GM12875 (cell line): ENCODE results near the gene CCND3.
"Not testable (repeated sequence)": the region's sequence is repeated elsewhere in the genome, so short reads cannot be mapped to it uniquely, and the experiment has no call there.

Experiments
- H3K4me3 ChIP-seq: one replicate; pipeline ENCODE4 v1.5.1; 2011; ENCODE audit warnings: low read depth, low read length, control low read depth
- TF ChIP-seq, protein P1 (sequence below): IDR thresholded peaks from 2 replicates; pipeline ENCODE4 v1.5.1; 2011; ENCODE audit warnings: low read depth, mild to moderate bottlenecking, control low read depth, inconsistent platforms, low read length, moderate library complexity, borderline replicate concordance; ENCODE audit not compliant: insufficient read depth

CCND3 gene

DNA sequence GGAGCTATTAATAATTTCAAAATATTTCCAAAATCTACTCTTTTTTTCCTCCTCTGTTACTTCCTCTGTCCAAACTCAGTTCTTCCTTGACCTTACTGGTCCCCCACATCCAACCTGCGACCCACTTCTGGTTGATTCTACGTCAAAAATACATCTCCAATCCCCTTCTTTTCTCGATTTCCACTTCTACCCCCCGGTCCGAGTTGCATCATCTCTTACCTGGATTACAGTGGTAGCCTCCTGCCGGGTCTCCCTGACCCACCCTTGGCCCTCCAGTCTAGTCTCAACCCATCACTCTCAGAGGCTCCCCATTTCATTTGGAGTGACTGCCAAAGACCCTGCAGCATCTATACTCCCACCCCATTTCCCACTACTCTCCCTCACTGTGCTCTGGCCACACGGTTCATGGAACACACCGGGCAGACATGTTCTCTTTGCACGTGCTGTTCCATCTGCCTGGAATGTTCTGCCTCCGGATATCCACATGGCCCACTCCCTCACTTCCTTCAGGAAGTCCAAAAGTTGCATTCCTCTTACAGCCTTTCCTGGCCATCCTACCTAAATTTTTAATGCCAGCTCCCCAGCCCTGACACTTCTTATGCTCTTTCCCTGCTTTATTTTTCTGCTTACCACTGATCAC is 6.1 kb upstream of the CCND3 start:
- H3K4me3 ChIP-seq, result no peak overlapping the region
- TF ChIP-seq, protein P1, sequence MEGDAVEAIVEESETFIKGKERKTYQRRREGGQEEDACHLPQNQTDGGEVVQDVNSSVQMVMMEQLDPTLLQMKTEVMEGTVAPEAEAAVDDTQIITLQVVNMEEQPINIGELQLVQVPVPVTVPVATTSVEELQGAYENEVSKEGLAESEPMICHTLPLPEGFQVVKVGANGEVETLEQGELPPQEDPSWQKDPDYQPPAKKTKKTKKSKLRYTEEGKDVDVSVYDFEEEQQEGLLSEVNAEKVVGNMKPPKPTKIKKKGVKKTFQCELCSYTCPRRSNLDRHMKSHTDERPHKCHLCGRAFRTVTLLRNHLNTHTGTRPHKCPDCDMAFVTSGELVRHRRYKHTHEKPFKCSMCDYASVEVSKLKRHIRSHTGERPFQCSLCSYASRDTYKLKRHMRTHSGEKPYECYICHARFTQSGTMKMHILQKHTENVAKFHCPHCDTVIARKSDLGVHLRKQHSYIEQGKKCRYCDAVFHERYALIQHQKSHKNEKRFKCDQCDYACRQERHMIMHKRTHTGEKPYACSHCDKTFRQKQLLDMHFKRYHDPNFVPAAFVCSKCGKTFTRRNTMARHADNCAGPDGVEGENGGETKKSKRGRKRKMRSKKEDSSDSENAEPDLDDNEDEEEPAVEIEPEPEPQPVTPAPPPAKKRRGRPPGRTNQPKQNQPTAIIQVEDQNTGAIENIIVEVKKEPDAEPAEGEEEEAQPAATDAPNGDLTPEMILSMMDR, result no peak

- no peak overlapping the region for H3K4me3 ChIP-seq
- TF ChIP-seq, protein P1, result no peak
Observed at GRCh38 chr6:41943456-41943855, 1.8 kb upstream of the CCND3 start.

- H3K4me3 ChIP-seq, result not testable (repeated sequence)
Observed at GRCh38 chr6:41942882-41943281, 1.3 kb upstream of the CCND3 start.

DNA sequence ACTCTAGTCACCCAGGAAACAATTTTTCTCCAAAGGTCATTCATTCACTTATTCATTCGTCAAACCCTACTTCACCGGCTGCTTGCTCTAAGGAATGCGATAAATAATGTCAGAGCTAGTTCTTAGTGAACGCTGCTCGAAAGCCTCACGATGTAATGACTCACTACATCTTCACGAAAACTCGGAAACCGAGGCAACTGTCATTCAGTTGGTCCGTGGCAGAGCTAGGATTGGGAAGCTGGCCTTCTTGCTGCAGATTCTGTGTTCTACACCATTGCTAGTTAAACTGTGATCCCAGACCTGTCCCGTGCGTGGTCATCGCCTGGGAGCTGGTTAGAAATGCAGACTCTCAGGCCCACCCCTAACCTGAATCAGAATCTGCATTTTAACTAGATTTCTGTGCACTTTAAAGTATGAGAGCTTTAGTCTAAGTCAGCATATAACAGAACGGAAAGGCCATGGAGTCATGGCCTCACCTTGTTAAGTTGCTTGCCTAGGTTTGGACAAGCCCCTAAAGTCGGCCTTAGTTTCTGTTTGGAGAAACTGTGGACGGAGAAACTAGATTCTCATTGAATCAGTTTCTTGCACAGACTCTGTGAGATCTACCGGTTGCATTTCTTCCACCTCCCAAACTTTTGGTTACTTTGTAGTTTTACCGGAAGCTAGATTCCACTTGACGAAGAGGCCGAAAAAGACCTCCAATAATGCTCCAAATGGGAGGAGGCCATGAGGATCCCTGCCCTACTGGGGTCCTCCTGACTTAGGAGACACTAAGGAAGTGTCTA is 651 bp upstream of the CCND3 start:
- TF ChIP-seq, protein P1, result no peak
- peak overlapping the region; percentile 87 for H3K4me3 ChIP-seq

- TF ChIP-seq, protein P1, result no peak
Observed at GRCh38 chr6:41940759-41941279, 789 bp downstream of the CCND3 start.

DNA sequence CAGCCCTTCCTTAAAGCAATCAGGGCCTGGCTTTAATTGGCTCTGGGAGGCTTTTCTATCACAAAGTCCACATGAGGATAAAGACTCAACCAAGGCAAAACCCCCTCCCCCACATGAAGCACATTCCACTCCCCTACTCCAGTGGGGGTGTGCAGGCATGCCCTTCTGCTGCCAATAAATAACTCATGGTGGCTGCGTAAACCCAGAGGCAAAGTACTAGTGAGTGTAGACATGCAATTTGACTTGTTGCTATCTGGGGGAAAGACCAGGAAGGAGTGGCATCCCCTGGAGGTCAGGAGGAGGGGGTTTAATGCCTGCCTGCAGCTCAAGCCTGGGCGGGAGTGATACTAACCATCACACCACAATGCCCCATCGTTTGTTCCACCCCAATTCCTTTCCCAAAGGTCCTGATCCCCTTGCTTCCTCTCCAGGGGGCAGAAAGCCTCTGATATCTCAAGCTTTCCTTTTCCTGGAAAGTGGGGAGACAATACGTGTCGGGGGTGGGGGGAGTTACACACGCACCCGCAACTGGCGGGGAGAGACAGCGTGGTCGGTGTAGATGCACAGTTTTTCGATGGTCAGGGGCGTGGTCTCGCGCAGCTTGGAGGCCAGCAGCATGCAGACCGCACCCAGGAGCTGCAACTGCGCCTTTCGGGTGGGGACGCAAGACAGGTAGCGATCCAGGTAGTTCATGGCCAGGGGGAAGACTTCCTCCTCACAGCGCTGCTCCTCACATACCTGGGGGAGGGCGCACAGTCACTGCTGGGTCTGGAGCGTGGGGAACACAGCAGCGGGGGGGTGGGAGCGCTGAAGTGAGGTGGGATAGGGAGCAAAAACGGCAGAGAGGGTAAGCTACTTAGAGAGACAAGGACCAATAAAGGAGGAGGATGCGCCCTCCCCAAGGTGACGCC is 1.5 kb downstream of the CCND3 start:
- peak overlapping the region; percentile 87 for H3K4me3 ChIP-seq
- TF ChIP-seq, protein P1, result no peak

More at GRCh38 chr6:41940759-41941279, 789 bp downstream of the CCND3 start:
- H3K4me3 ChIP-seq, result peak overlapping the region; percentile 87

GRCh38 chr6:41939176-41939847 is 2.3 kb downstream of the CCND3 start:
- H3K4me3 ChIP-seq, result peak overlapping the region; percentile 87
- TF ChIP-seq, protein P1, result no peak
